ENCODE data around the gene NUP62. TPM values are rescaled to one million over a fixed set of nuclear protein-coding genes. Genes with fewer than 3 reads are reported as not detected.

Gene NUP62
- total and polyA plus RNA-seq, 10 donors: 17.3 to 60.9 (median 46.1) TPM

GRCh38 chr19:49957262-49957915 lies 28.1 kb upstream of the NUP62 start:
- H3K4me1 ChIP-seq: peaks cover 25 to 74% (median 48%) of the 10 kb centered on the region in 6 donors
- DNase-seq: peak; percentile 24
- TF ChIP-seq POLR2AphosphoS5 (IDR thresholded peaks at IDR 0.05) (no peak), POLR2A (IDR thresholded peaks at IDR 0.05) (no peak)
- peaks cover 0 to 3% (median 0%) of the 10 kb centered on the region in 7 donors for H3K27me3 ChIP-seq (replicated peaks in 1 of 7)
- H3K4me3 ChIP-seq: peak overlapping the region; percentile 6 to 56 (median 28)
- intact Hi-C loops (cut with DNase I; ENCODE audit: low total_unique reads): no loop called here
- H3K36me3 ChIP-seq: no peaks in the 10 kb centered on the region
- no peaks in the 10 kb centered on the region for H3K9me3 ChIP-seq
- 63 to 80% (median 73%) methylated on average over 10 of the region's 10 CpGs for WGBS, 5 donors
- peak overlapping the region; percentile 9 to 87 (median 74) for H3K27ac ChIP-seq

GRCh38 chr19:49956115-49956495 lies 26.8 kb upstream of the NUP62 start:
- H3K9me3 ChIP-seq: no peaks in the 10 kb centered on the region
- intact Hi-C loops (cut with DNase I; ENCODE audit: low total_unique reads): no loop called here
- H3K36me3 ChIP-seq: peaks cover 0 to 9% (median 0%) of the 10 kb centered on the region in 6 donors
- H3K4me1 ChIP-seq: peaks cover 32 to 78% (median 57%) of the 10 kb centered on the region in 6 donors
- DNase-seq: no peak
- peak overlapping the region in 3 of 8 donors; percentile 33 to 56 (median 48) for H3K4me3 ChIP-seq
- TF ChIP-seq POLR2AphosphoS5 (IDR thresholded peaks at IDR 0.05) (no peak), POLR2A (IDR thresholded peaks at IDR 0.05) (no peak), CTCF (IDR thresholded peaks at IDR 0.05 in 8 of 11, conservative IDR thresholded peaks at IDR 0.05 in 3 of 11) (no peak)
- WGBS, 5 donors: 59 to 73% (median 68%) methylated on average over 9 of the region's 9 CpGs
- peak overlapping the region; percentile 42 to 87 (median 70) for H3K27ac ChIP-seq
- peaks cover 0 to 15% (median 0%) of the 10 kb centered on the region in 7 donors for H3K27me3 ChIP-seq (replicated peaks in 1 of 7)

- Histone ChIP-seq H3K4me3 (peak overlapping the region in 4 of 8 donors; percentile 4 to 56 (median 30)), H3K27ac (peak overlapping the region in 7 of 8 donors; percentile 58 to 87 (median 76)), H3K27me3 (replicated peaks in 1 of 7) (peaks cover 0 to 23% (median 0%) of the 10 kb centered on the region in 7 donors), H3K4me1 (peaks cover 32 to 89% (median 61%) of the 10 kb centered on the region in 6 donors), H3K36me3 (peaks cover 0 to 20% (median under 1%) of the 10 kb centered on the region in 6 donors), H3K9me3 (no peaks in the 10 kb centered on the region)
- TF ChIP-seq POLR2A (IDR thresholded peaks at IDR 0.05): no peak
- intact Hi-C loops (cut with DNase I; ENCODE audit: low total_unique reads): no loop called here
- peak; percentile 52 for DNase-seq
- WGBS, 5 donors: 56 to 74% (median 68%) methylated on average over 11 of the region's 11 CpGs
Observed at GRCh38 chr19:49954933-49955332, 25.6 kb upstream of the NUP62 start.

- peak; percentile 48 for DNase-seq
- 9 to 21% (median 16%) methylated on average over 10 to 12 of the region's 12 CpGs for WGBS, 5 donors
- peak overlapping the region in 2 of 8 donors; percentile 48 to 56 for H3K4me3 ChIP-seq
- TF ChIP-seq CTCF (IDR thresholded peaks at IDR 0.05 in 8 of 11, conservative IDR thresholded peaks at IDR 0.05 in 3 of 11) (no peak), POLR2AphosphoS5 (IDR thresholded peaks at IDR 0.05) (no peak), POLR2A (IDR thresholded peaks at IDR 0.05) (no peak)
- peaks cover 0 to 23% (median 0%) of the 10 kb centered on the region in 7 donors for H3K27me3 ChIP-seq (replicated peaks in 1 of 7)
- peaks cover 0 to 27% (median 4%) of the 10 kb centered on the region in 6 donors for H3K36me3 ChIP-seq
- H3K4me1 ChIP-seq: peaks cover 32 to 93% (median 61%) of the 10 kb centered on the region in 6 donors
- H3K9me3 ChIP-seq: no peaks in the 10 kb centered on the region
- H3K27ac ChIP-seq: peak overlapping the region; percentile 58 to 87 (median 70)
- intact Hi-C loops (cut with DNase I; ENCODE audit: low total_unique reads): no loop called here
Observed at GRCh38 chr19:49954092-49954829, 25.0 kb upstream of the NUP62 start.

Measured in spleen (tissue), 11 donors.